ENCODE measurements around the gene EPHB1. TPM values are rescaled to one million over a fixed set of nuclear protein-coding genes. Genes with fewer than 3 reads are reported as not detected.

The EPHB1 gene
- 0.36 and 0.50 TPM in 2 replicates for polyA plus RNA-seq (2011; rRNA removed)
- polyA minus RNA-seq (2011; rRNA and poly(A)+ RNA removed): 0.81 and 2.2 TPM in 2 replicates

- TF ChIP-seq, protein P1, sequence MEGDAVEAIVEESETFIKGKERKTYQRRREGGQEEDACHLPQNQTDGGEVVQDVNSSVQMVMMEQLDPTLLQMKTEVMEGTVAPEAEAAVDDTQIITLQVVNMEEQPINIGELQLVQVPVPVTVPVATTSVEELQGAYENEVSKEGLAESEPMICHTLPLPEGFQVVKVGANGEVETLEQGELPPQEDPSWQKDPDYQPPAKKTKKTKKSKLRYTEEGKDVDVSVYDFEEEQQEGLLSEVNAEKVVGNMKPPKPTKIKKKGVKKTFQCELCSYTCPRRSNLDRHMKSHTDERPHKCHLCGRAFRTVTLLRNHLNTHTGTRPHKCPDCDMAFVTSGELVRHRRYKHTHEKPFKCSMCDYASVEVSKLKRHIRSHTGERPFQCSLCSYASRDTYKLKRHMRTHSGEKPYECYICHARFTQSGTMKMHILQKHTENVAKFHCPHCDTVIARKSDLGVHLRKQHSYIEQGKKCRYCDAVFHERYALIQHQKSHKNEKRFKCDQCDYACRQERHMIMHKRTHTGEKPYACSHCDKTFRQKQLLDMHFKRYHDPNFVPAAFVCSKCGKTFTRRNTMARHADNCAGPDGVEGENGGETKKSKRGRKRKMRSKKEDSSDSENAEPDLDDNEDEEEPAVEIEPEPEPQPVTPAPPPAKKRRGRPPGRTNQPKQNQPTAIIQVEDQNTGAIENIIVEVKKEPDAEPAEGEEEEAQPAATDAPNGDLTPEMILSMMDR (IDR thresholded peaks at IDR 0.05; ENCODE audit: insufficient read depth, low read depth, low read length): peak; percentile 97
- Histone ChIP-seq H3K27me3 (ENCODE audit: control insufficient read depth, insufficient read depth, low read length) (peaks cover 16% of the 10 kb centered on the region), H3K36me3 (ENCODE audit: control insufficient read depth, insufficient read depth, low read length) (no peaks in the 10 kb centered on the region), H3K4me3 (ENCODE audit: low read depth, low read length) (peak within 1 kb of the TSS; percentile 55)
- ChIA-PET CTCF (interaction anchor here (0.6 to 6.0 kb wide), 29 partner anchors 9 to 1249 kb away, joined by 3 to 78 read pairs (median 4); no protein-coding TSS in a partner anchor), POLR2A (no interaction called here)
- peak; percentile 86 for DNase-seq (ENCODE audit: low read depth)
These were observed at the start of gene EPHB1 for GRCh38 chr3:134794950-134795745. EPHB1 (plus strand) TSS chr3:134795260.

DNA sequence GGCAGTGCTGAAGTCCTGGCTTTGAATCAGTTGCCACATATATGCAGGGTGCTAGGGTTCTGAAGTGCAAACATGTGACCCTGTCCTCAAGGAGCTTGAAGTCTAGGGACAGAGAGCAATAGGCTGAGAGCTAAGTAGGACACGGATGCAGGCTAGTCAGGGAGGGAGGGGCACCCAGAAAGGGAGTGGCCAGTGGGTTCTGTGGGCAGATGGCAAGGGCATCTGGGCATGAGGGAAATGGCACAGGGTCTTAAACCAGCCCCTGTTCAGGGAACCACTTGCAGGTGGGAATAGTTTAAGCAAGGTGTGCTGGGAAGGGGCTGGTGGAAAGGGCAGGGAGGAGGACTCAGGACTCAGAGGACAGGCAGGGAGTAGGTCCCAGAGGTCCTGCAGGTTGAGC lies 46.4 kb upstream of the EPHB1 start:
- Histone ChIP-seq H3K27me3 (ENCODE audit: control insufficient read depth, insufficient read depth, low read length) (no peaks in the 10 kb centered on the region), H3K4me3 (ENCODE audit: low read depth, low read length) (no peak overlapping the region), H3K36me3 (ENCODE audit: control insufficient read depth, insufficient read depth, low read length) (no peaks in the 10 kb centered on the region)
- no peak for DNase-seq (ENCODE audit: low read depth)
- CTCF ChIA-PET: no interaction called here
- POLR2A ChIA-PET: no interaction called here
- TF ChIP-seq, protein P1 (IDR thresholded peaks at IDR 0.05; ENCODE audit: insufficient read depth, low read depth, low read length): no peak

- ChIA-PET CTCF (no interaction called here), POLR2A (no interaction called here)
- Histone ChIP-seq H3K27me3 (ENCODE audit: control insufficient read depth, insufficient read depth, low read length) (no peaks in the 10 kb centered on the region), H3K4me3 (ENCODE audit: low read depth, low read length) (no peak overlapping the region), H3K36me3 (ENCODE audit: control insufficient read depth, insufficient read depth, low read length) (no peaks in the 10 kb centered on the region)
- DNase-seq (ENCODE audit: low read depth): no peak
- TF ChIP-seq, protein P1 (IDR thresholded peaks at IDR 0.05; ENCODE audit: insufficient read depth, low read depth, low read length): no peak
These were observed 45.9 kb upstream of the EPHB1 start for GRCh38 chr3:134749174-134749573.

- H3K4me3 ChIP-seq (ENCODE audit: low read depth, low read length): no peak overlapping the region
- no peak for DNase-seq (ENCODE audit: low read depth)
- ChIA-PET POLR2A (no interaction called here), CTCF (interaction anchor here (1.2 kb wide), 1 partner anchor 149 kb away, joined by 3 read pairs; no protein-coding TSS in a partner anchor)
- TF ChIP-seq, protein P1 (IDR thresholded peaks at IDR 0.05; ENCODE audit: insufficient read depth, low read depth, low read length): no peak
- no peaks in the 10 kb centered on the region for H3K27me3 ChIP-seq (ENCODE audit: control insufficient read depth, insufficient read depth, low read length)
- no peaks in the 10 kb centered on the region for H3K36me3 ChIP-seq (ENCODE audit: control insufficient read depth, insufficient read depth, low read length)
These were observed 45.1 kb upstream of the EPHB1 start for GRCh38 chr3:134749802-134750553.

DNA sequence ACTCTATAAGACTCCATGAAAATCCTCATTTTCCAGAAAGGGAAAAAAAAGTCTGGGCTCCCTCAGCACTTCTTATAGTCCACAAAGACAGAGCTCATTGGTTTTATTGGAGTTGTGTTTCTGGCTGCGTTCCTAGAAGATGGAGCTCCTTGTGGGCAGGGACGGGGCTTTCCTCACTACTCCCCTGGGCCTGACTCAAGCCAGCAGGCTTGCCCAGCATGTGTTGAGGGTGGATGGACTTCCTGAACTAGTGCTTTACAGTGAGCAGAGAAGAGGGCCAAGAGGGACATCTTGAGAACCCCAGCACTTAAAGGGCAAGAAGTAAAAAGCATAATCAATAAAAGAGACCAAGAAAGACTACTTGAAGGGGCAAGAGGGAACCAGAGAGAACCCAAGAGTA lies 43.2 kb upstream of the EPHB1 start:
- no peaks in the 10 kb centered on the region for H3K36me3 ChIP-seq (ENCODE audit: control insufficient read depth, insufficient read depth, low read length)
- H3K4me3 ChIP-seq (ENCODE audit: low read depth, low read length): no peak overlapping the region
- TF ChIP-seq, protein P1 (IDR thresholded peaks at IDR 0.05; ENCODE audit: insufficient read depth, low read depth, low read length): no peak
- ChIA-PET CTCF (interaction anchor here (0.6 to 2.5 kb wide), 2 partner anchors 11 to 151 kb away, joined by 4 to 12 read pairs; no protein-coding TSS in a partner anchor), POLR2A (interaction anchor here (0.7 kb wide), 1 partner anchor 9 kb away, joined by 3 read pairs; no protein-coding TSS in a partner anchor)
- H3K27me3 ChIP-seq (ENCODE audit: control insufficient read depth, insufficient read depth, low read length): no peaks in the 10 kb centered on the region
- no peak for DNase-seq (ENCODE audit: low read depth)

Data from BJ (cell line).